Stimulated activated CD4-positive, alpha-beta T cell treated with anti-CD3 and anti-CD28 coated beads, TNF-alpha, amount 100 ng/mL, for 4 hours (primary cell): ENCODE measurements around the gene DZIP1L.

Experiments
- DNase-seq, 3 experiments: peaks; one replicate each; pipeline ENCODE4 v3.0.0-alpha.2; 2020; ENCODE audit warnings: low read depth in 3 of 3

The DZIP1L gene

GRCh38 chr3:138033202-138033691 is 82.2 kb downstream of the DZIP1L start:
- no peak for DNase-seq

- DNase-seq: no peak
These were observed 82.8 kb downstream of the DZIP1L start for GRCh38 chr3:138032567-138032966.

GRCh38 chr3:138031536-138031935 is 83.9 kb downstream of the DZIP1L start:
- DNase-seq: no peak

- DNase-seq: no peak
These were observed 84.6 kb downstream of the DZIP1L start for GRCh38 chr3:138030734-138031280.

GRCh38 chr3:138027821-138028220 is 87.6 kb downstream of the DZIP1L start:
- DNase-seq: no peak

- no peak for DNase-seq
These were observed 89.9 kb downstream of the DZIP1L start for GRCh38 chr3:138025553-138025952.

- no peak for DNase-seq
These were observed 91.7 kb downstream of the DZIP1L start for GRCh38 chr3:138023754-138024153.

GRCh38 chr3:138019281-138020069 is 95.9 kb downstream of the DZIP1L start:
- DNase-seq: no peak

GRCh38 chr3:138016065-138016464 is 99.3 kb downstream of the DZIP1L start:
- DNase-seq: no peak

GRCh38 chr3:138012526-138012925 is 102.9 kb downstream of the DZIP1L start:
- no peak for DNase-seq
